Central memory CD8-positive, alpha-beta T cell (primary cell): ENCODE data around the gene TSPAN9.
"Not testable (repeated sequence)": the region's sequence is repeated elsewhere in the genome, so short reads cannot be mapped to it uniquely, and the experiment has no call there.

Source experiments
- ATAC-seq: fragments of 150-1000 bp; cut with Tn5 transposase; replicated peaks from 2 replicates; pipeline ENCODE4 v1.10.0; 2022; ENCODE audit warnings: mild to moderate bottlenecking, moderate FRiP score, moderate number of reproducible peaks; ENCODE audit not compliant: poor library complexity, severe bottlenecking; ENCODE audit errors: extremely low read depth
- DNase-seq, 2 donors: peaks; one replicate each; pipeline ENCODE4 v3.0.0; 2021; ENCODE audit warnings: low spot score in 2 of 2
- H3K27ac Mint-ChIP-seq: one replicate; pipeline ENCODE4 v1.8.0; 2022; ENCODE audit warnings: low read depth, mild to moderate bottlenecking, moderate library complexity, mixed read lengths
- H3K27me3 Mint-ChIP-seq: one replicate; pipeline ENCODE4 v1.8.0; 2022; ENCODE audit warnings: mixed read lengths
- H3K36me3 Mint-ChIP-seq: one replicate; pipeline ENCODE4 v1.8.0; 2022; ENCODE audit warnings: mild to moderate bottlenecking, moderate library complexity, mixed read lengths; ENCODE audit not compliant: insufficient read depth
- H3K4me1 Mint-ChIP-seq: one replicate; pipeline ENCODE4 v1.8.0; 2022; ENCODE audit warnings: mixed read lengths
- H3K4me3 Mint-ChIP-seq: one replicate; pipeline ENCODE4 v1.8.0; 2022; ENCODE audit warnings: mild to moderate bottlenecking, moderate library complexity, mixed read lengths
- H3K9me3 Mint-ChIP-seq: one replicate; pipeline ENCODE4 v1.8.0; 2022; ENCODE audit warnings: mixed read lengths

The TSPAN9 gene

GRCh38 chr12:3048540-3048939 lies 28.6 kb upstream of the TSPAN9 start:
- no peak for ATAC-seq
- H3K27ac Mint-ChIP-seq: no peak overlapping the region
- H3K27me3 Mint-ChIP-seq: peaks cover 45% of the 10 kb centered on the region
- no peaks in the 10 kb centered on the region for H3K4me1 Mint-ChIP-seq
- H3K9me3 Mint-ChIP-seq: no peaks in the 10 kb centered on the region
- no peak overlapping the region for H3K4me3 Mint-ChIP-seq
- no peaks in the 10 kb centered on the region for H3K36me3 Mint-ChIP-seq
- DNase-seq: no peak

- Mint-ChIP-seq H3K36me3 (no peaks in the 10 kb centered on the region), H3K9me3 (no peaks in the 10 kb centered on the region), H3K27ac (no peak overlapping the region), H3K4me1 (no peaks in the 10 kb centered on the region), H3K27me3 (peaks cover 39% of the 10 kb centered on the region), H3K4me3 (no peak overlapping the region)
- DNase-seq (no peak), ATAC-seq (no peak)
Observed at GRCh38 chr12:3049176-3049575, 28.0 kb upstream of the TSPAN9 start.

GRCh38 chr12:3049611-3050249 lies 27.4 kb upstream of the TSPAN9 start:
- no peak overlapping the region for H3K4me3 Mint-ChIP-seq
- peaks cover 39% of the 10 kb centered on the region for H3K27me3 Mint-ChIP-seq
- no peaks in the 10 kb centered on the region for H3K36me3 Mint-ChIP-seq
- H3K9me3 Mint-ChIP-seq: no peaks in the 10 kb centered on the region
- ATAC-seq (no peak), DNase-seq (no peak)
- no peak overlapping the region for H3K27ac Mint-ChIP-seq
- no peaks in the 10 kb centered on the region for H3K4me1 Mint-ChIP-seq

- Mint-ChIP-seq H3K36me3 (no peaks in the 10 kb centered on the region), H3K27ac (no peak overlapping the region), H3K4me1 (no peaks in the 10 kb centered on the region), H3K27me3 (peaks cover 51% of the 10 kb centered on the region), H3K9me3 (no peaks in the 10 kb centered on the region), H3K4me3 (no peak overlapping the region)
- ATAC-seq (no peak), DNase-seq (no peak)
Observed at GRCh38 chr12:3054374-3054773, 22.8 kb upstream of the TSPAN9 start.

- H3K4me1 Mint-ChIP-seq: no peaks in the 10 kb centered on the region
Observed at GRCh38 chr12:3055026-3055703, 22.0 kb upstream of the TSPAN9 start.

GRCh38 chr12:3055704-3056467 lies 21.3 kb upstream of the TSPAN9 start:
- Mint-ChIP-seq H3K9me3 (no peaks in the 10 kb centered on the region), H3K4me1 (no peaks in the 10 kb centered on the region), H3K4me3 (no peak overlapping the region), H3K27me3 (peaks cover 51% of the 10 kb centered on the region), H3K27ac (no peak overlapping the region), H3K36me3 (no peaks in the 10 kb centered on the region)
- ATAC-seq: no peak
- DNase-seq: no peak

More at GRCh38 chr12:3055026-3055703, 22.0 kb upstream of the TSPAN9 start:
- H3K36me3 Mint-ChIP-seq: no peaks in the 10 kb centered on the region
- no peaks in the 10 kb centered on the region for H3K9me3 Mint-ChIP-seq
- H3K27me3 Mint-ChIP-seq: peaks cover 51% of the 10 kb centered on the region
- no peak overlapping the region for H3K4me3 Mint-ChIP-seq
- no peak for DNase-seq
- no peak overlapping the region for H3K27ac Mint-ChIP-seq
- ATAC-seq: no peak

- no peak overlapping the region for H3K27ac Mint-ChIP-seq
- H3K4me1 Mint-ChIP-seq: no peaks in the 10 kb centered on the region
- peaks cover 6% of the 10 kb centered on the region for H3K9me3 Mint-ChIP-seq
- no peak for ATAC-seq
- peaks cover 2% of the 10 kb centered on the region for H3K36me3 Mint-ChIP-seq
- H3K4me3 Mint-ChIP-seq: no peak overlapping the region
- peaks cover 58% of the 10 kb centered on the region for H3K27me3 Mint-ChIP-seq
- DNase-seq: no peak
Observed at GRCh38 chr12:3061059-3061458, 16.1 kb upstream of the TSPAN9 start.

- H3K36me3 Mint-ChIP-seq: peaks cover 2% of the 10 kb centered on the region
Observed at GRCh38 chr12:3061501-3062215, 15.5 kb upstream of the TSPAN9 start.

GRCh38 chr12:3065300-3065699 lies 11.9 kb upstream of the TSPAN9 start:
- ATAC-seq: no peak
- Mint-ChIP-seq H3K4me1 (no peaks in the 10 kb centered on the region), H3K9me3 (peaks cover 6% of the 10 kb centered on the region), H3K27me3 (peaks cover 82% of the 10 kb centered on the region), H3K36me3 (peaks cover 2% of the 10 kb centered on the region), H3K4me3 (no peak overlapping the region), H3K27ac (no peak overlapping the region)
- DNase-seq: no peak

More at GRCh38 chr12:3061501-3062215, 15.5 kb upstream of the TSPAN9 start:
- H3K27ac Mint-ChIP-seq: no peak overlapping the region
- H3K4me1 Mint-ChIP-seq: no peaks in the 10 kb centered on the region
- no peak for DNase-seq
- ATAC-seq: no peak
- H3K9me3 Mint-ChIP-seq: peaks cover 6% of the 10 kb centered on the region
- no peak overlapping the region for H3K4me3 Mint-ChIP-seq
- H3K27me3 Mint-ChIP-seq: peaks cover 57% of the 10 kb centered on the region

- not testable (repeated sequence) for H3K4me3 Mint-ChIP-seq, H3K9me3 Mint-ChIP-seq, H3K27ac Mint-ChIP-seq, H3K36me3 Mint-ChIP-seq, ATAC-seq, H3K4me1 Mint-ChIP-seq, DNase-seq
- peaks cover 76% of the 10 kb centered on the region for H3K27me3 Mint-ChIP-seq
Observed at GRCh38 chr12:3065846-3066245, 11.3 kb upstream of the TSPAN9 start.

- Mint-ChIP-seq H3K36me3 (peaks cover 5% of the 10 kb centered on the region), H3K27me3 (peaks cover 39% of the 10 kb centered on the region), H3K4me1 (no peaks in the 10 kb centered on the region), H3K9me3 (no peaks in the 10 kb centered on the region), H3K27ac (no peak overlapping the region), H3K4me3 (no peak overlapping the region)
- DNase-seq (no peak), ATAC-seq (no peak)
Observed at GRCh38 chr12:3069714-3070113, 7.5 kb upstream of the TSPAN9 start.

- DNase-seq (no peak), ATAC-seq (no peak)
- H3K27me3 Mint-ChIP-seq: peaks cover 48% of the 10 kb centered on the region
- H3K9me3 Mint-ChIP-seq: no peaks in the 10 kb centered on the region
- H3K4me3 Mint-ChIP-seq: no peak overlapping the region
- H3K27ac Mint-ChIP-seq: no peak overlapping the region
- no peaks in the 10 kb centered on the region for H3K4me1 Mint-ChIP-seq
- peaks cover 7% of the 10 kb centered on the region for H3K36me3 Mint-ChIP-seq
Observed at GRCh38 chr12:3071107-3071506, 6.1 kb upstream of the TSPAN9 start.
